Measurements from ENCODE around the gene KMT2B. TPM values are rescaled to one million over a fixed set of nuclear protein-coding genes. Genes with fewer than 3 reads are reported as not detected.

Gene KMT2B
- total RNA-seq, 1 donor from 2014 or later = 3.0 TPM

DNA sequence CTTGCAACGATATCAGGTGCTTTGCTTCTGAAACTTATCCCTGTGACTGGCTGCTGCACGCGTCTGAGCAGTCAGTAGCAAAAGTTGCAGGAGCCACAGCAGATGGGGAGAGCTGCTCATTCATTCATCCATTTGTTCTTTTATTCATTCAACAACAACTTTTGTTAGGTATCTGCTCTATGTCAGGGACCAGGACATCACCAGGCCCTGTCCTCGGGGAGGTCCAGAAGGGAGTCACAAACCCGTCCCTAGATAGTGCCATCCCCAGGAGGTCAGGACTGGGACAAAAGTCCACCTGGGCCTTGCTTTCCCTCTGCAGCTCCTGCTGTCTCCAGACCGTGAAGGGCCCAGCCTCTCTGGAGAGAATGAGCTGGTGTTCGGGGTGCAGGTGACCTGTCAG lies 60.2 kb downstream of the KMT2B start:
- DNase-seq = no peak

DNA sequence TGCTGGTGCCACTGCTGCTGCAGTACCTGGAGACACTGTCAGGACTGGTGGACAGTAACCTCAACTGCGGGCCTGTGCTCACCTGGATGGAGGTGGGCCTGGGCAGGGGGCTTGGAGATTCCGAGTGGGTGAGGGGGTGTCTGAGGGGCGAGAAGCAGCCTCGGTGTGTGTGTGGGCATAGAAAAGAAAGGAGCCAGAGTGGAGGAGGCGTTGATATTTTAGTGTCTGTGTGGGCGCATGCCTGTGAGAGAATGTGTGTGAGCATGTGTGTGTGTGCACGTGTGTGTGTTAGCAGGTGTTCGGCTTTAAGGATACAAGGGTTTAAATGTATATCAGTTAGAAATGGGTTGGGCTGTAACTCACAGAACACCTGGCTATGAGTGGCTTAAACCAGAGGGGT lies 61.2 kb downstream of the KMT2B start:
- DNase-seq = no peak

DNA sequence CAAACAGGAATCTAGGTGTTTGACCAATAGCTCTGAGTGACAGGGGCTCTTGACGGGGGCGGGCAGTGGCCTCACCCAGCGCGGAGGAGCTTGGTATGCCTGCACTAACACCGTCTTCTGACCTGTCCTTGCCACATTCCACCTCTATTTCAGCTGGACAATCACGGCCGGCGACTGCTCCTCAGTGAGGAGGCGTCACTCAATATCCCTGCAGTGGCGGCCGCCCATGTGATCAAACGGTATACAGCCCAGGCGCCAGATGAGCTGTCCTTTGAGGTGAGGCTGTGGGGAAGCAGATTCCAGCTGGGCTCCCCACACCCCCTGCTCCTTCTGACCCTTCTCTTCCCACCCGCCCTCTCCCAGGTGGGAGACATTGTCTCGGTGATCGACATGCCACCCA lies 62.3 kb downstream of the KMT2B start:
- no peak for DNase-seq

DNA sequence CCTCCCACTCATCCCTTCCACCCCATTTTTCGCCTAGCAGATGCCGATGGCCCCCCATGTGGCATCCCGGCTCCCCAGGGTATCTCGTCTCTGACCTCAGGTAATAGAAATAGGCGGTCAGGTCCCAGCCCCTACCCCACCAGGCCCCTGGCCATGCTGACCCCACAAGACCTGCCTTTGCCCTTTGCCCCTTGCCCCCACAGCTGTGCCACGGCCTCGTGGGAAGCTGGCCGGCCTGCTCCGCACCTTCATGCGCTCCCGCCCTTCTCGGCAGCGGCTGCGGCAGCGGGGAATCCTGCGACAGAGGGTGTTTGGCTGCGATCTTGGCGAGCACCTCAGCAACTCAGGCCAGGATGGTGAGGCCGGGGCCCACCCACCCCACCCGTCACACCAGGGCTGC lies 62.9 kb downstream of the KMT2B start:
- DNase-seq = no peak

DNA sequence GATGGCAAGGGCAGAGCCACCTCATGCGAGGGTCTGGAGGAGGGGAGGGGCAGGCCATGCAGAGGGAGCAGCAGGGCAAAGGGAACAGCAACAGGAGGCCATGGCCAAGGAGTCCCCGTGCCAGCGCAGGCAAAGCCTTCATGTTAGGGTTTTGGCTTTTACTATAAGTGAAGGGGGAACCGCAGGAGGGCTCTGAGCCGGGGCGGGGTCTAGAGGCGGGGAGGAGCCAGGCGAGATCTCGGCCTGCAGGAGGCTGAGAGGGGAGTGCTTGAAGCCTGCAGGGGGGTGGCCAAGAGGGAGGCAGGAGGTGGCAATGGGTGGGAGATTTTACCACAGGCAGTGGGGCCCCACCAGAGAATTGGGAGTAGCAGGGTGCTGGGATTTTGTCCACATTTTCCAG lies 63.8 kb downstream of the KMT2B start:
- DNase-seq = no peak

DNA sequence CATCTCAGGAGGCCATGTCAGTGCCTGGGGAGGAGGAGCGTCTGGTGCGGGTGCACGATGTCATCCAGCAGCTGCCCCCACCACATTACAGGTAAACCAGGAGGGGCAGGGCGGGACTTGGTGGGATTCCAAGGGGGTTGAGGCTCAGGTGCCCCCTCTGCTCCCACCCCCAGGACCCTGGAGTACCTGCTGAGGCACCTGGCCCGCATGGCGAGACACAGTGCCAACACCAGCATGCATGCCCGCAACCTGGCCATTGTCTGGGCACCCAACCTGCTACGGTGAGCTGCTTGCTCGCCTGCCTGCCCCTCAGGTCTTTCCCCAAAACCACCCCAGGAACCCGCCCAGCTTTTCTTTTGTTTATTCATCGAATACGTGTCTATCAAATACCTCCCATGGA lies 64.8 kb downstream of the KMT2B start:
- DNase-seq = no peak

DNA sequence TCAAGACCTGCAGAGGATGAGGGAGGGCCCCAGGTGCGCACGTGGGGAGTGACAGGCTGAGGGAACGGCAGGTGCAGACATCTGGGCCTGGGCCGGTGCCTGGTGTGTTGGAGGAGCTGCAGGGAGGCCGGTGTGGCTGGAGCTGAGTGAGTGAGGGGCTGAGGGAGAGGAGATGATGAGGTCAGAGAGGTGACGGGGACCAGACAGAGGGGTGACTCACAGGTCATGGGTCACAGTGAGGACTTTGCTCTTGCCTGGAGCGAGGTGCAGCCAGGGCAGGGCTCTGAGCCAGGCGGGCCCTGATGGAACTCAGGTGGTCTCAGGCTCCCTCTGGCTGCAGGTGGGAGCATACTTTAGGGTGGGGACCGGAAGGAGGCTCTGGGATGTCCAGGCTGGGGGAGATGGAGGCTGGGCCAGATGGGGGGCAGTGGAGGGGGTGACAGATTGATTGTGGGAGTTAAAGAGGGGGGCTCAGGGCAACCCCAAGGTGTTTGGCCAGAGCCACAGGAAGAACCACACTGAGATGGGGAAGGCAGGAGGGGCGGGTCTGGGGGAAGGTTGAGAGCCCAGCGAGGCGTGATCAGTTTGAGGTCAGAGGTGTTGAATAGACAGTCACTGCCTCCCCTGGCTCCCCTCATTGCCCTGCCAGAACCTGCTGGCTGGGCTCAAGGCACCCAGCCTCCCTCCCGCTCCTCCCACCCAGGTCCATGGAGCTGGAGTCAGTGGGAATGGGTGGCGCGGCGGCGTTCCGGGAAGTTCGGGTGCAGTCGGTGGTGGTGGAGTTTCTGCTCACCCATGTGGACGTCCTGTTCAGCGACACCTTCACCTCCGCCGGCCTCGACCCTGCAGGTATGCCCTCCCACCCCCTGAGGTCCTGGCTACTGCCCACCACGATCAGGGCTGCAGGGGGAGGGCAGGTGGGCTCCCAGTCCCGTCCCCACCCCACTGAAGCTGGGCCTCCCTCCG lies 65.9 kb downstream of the KMT2B start:
- no peak for DNase-seq

DNA sequence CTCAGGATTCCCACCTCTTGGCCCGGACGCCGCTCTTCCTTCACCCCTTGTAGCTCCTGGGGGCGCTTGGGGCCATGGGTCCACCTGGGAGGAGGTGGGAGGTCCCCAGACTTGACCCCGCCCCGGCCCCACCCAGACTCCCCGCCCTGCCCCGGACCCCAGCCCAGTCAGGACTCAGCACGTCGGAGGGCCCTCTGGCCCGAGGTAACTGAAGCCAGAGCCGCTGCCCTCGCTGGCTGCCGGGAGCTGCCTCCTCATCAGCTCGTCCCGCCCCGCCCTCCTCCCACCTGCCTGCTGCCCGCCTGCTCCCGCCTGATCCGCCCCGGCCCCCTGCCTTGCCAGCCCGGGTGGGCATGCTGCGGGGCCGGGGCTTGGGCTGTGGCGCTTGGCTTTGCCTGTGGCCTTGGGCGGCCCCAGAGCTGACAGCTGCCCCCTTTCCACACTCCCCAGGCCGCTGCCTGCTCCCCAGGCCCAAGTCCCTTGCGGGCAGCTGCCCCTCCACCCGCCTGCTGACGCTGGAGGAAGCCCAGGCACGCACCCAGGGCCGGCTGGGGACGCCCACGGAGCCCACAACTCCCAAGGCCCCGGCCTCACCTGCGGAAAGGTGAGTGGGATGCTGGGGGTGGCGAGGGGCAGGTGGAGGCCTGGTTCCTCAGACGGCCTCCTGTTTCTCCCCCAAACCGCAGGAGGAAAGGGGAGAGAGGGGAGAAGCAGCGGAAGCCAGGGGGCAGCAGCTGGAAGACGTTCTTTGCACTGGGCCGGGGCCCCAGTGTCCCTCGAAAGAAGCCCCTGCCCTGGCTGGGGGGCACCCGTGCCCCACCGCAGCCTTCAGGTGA lies 66.9 kb downstream of the KMT2B start:
- DNase-seq = no peak

DNA sequence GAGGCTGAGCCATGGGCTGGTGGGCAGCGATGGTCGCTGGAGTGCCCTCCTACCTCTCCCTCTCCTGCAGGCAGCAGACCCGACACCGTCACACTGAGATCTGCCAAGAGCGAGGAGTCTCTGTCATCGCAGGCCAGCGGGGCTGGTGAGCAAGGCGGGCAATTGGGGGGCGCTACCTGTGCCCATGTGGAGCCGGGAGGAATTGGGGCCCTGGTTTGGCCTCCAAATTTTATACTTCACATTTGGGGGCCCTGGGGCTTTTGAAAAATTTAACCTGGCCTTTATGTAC lies 67.5 kb downstream of the KMT2B start:
- no peak for DNase-seq

DNA sequence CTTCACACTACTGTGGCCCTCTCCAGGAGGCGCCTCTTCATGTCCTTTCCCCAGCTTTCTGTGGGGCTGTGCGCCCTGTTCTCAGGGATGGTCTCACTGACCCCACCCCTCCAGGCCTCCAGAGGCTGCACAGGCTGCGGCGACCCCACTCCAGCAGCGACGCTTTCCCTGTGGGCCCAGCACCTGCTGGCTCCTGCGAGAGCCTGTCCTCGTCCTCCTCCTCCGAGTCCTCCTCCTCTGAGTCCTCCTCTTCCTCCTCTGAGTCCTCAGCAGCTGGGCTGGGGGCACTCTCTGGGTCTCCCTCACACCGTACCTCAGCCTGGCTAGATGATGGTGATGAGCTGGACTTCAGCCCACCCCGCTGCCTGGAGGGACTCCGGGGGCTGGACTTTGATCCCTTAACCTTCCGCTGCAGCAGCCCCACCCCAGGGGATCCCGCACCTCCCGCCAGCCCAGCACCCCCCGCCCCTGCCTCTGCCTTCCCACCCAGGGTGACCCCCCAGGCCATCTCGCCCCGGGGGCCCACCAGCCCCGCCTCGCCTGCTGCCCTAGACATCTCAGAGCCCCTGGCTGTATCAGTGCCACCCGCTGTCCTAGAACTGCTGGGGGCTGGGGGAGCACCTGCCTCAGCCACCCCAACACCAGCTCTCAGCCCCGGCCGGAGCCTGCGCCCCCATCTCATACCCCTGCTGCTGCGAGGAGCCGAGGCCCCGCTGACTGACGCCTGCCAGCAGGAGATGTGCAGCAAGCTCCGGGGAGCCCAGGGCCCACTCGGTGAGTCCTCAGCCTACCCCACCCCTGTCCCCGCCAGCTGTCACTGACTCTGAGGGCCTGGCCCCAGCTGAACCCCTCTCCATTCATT lies 68.7 kb downstream of the KMT2B start:
- no peak for DNase-seq

DNA sequence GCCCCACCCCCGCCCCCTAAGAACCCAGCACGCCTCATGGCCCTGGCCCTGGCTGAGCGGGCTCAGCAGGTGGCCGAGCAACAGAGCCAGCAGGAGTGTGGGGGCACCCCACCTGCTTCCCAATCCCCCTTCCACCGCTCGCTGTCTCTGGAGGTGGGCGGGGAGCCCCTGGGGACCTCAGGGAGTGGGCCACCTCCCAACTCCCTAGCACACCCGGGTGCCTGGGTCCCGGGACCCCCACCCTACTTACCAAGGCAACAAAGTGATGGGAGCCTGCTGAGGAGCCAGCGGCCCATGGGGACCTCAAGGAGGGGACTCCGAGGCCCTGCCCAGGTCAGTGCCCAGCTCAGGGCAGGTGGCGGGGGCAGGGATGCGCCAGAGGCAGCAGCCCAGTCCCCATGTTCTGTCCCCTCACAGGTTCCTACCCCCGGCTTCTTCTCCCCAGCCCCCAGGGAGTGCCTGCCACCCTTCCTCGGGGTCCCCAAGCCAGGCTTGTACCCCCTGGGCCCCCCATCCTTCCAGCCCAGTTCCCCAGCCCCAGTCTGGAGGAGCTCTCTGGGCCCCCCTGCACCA lies 69.5 kb downstream of the KMT2B start:
- no peak for DNase-seq

Other genes with a start within 250 kb of the KMT2B start
- gene KRTDAP, start 227.5 kb upstream of the KMT2B start, total RNA-seq = not detected
- 0.94 TPM for gene DMKN, start 204.4 kb upstream of the KMT2B start, total RNA-seq
- gene SBSN, start 189.7 kb upstream of the KMT2B start, total RNA-seq = not detected
- not detected for gene GAPDHS, start 184.5 kb upstream of the KMT2B start, total RNA-seq
- 37.4 TPM for gene TMEM147, start 172.4 kb upstream of the KMT2B start, total RNA-seq
- not detected for gene ATP4A, start 154.3 kb upstream of the KMT2B start, total RNA-seq
- not detected for gene PMIS2, start 131.8 kb upstream of the KMT2B start, total RNA-seq
- 6.4 TPM for gene HAUS5, start 105.3 kb upstream of the KMT2B start, total RNA-seq
- gene RBM42, start 89.0 kb upstream of the KMT2B start, total RNA-seq = 16.7 TPM
- 1.1 TPM for gene ETV2, start 76.3 kb upstream of the KMT2B start, total RNA-seq
- gene COX6B1, start 69.7 kb upstream of the KMT2B start, total RNA-seq = 119 TPM
- gene UPK1A, start 51.5 kb upstream of the KMT2B start, total RNA-seq = not detected
- gene ZBTB32, start 13.4 kb upstream of the KMT2B start, total RNA-seq = not detected
- gene IGFLR1, start 24.4 kb downstream of the KMT2B start, total RNA-seq = 0.47 TPM
- gene U2AF1L4, start 27.4 kb downstream of the KMT2B start, total RNA-seq = 8.7 TPM
- gene PSENEN, start 27.6 kb downstream of the KMT2B start, total RNA-seq = 7.2 TPM
- 8.3 TPM for gene LIN37, start 30.6 kb downstream of the KMT2B start, total RNA-seq
- gene HSPB6, start 39.0 kb downstream of the KMT2B start, total RNA-seq = 0.31 TPM
- 1.9 TPM for gene PROSER3, start 40.2 kb downstream of the KMT2B start, total RNA-seq
- 85.5 TPM for gene ARHGAP33, start 57.6 kb downstream of the KMT2B start, total RNA-seq
- not detected for gene PRODH2, start 94.8 kb downstream of the KMT2B start, total RNA-seq
- gene NPHS1, start 134.5 kb downstream of the KMT2B start, total RNA-seq = 1.2 TPM
- gene KIRREL2, start 138.9 kb downstream of the KMT2B start, total RNA-seq = 0.94 TPM
- gene APLP1, start 150.6 kb downstream of the KMT2B start, total RNA-seq = 179 TPM
- gene NFKBID, start 182.5 kb downstream of the KMT2B start, total RNA-seq = 3.0 TPM
- not detected for gene HCST, start 184.5 kb downstream of the KMT2B start, total RNA-seq
- 3.1 TPM for gene TYROBP, start 190.3 kb downstream of the KMT2B start, total RNA-seq
- gene LRFN3, start 218.4 kb downstream of the KMT2B start, total RNA-seq = 10.5 TPM

Data from occipital lobe (tissue), 2 donors.